IMR-90 (cell line): ENCODE measurements around the gene ERAS. TPM values are rescaled to one million over a fixed set of nuclear protein-coding genes. Genes with fewer than 3 reads are reported as not detected.

ENCODE experiments used
- ATAC-seq: fragments of 200-7000 bp; cut with Tn5 transposase; 2 replicates; pipeline ENCODE4 v1.9.1; 2020; ENCODE audit warnings: low read depth, mild to moderate bottlenecking, moderate library complexity
- BruUV-seq: library from RNA; stranded (reverse); fragments of 400-500 nt; replicated peaks from 2 replicates; lab custom pipeline; 2021; lab: Mats Ljungman, UMichigan
- CTCF ChIA-PET: fragments of 300-600 bp; formaldehyde crosslinking; extraction: SDS; loops from one replicate; lab custom pipeline; 2021; ENCODE audit warnings: antibody characterized with exemption; lab: Yijun Ruan, JAX
- POLR2A ChIA-PET: fragments of 300-600 bp; sonication (Branson Sonifier 250); formaldehyde crosslinking; loops from one replicate; lab custom pipeline; 2022; ENCODE audit warnings: antibody characterized with exemption; ENCODE audit not compliant: unreplicated experiment; lab: Charles Lee
- DNase-seq: peaks from one replicate; pipeline ENCODE4 v3.0.0; 2013
- H2AFZ ChIP-seq: replicated peaks from 2 replicates; pipeline ENCODE3; 2013; ENCODE audit warnings: low read length, mild to moderate bottlenecking; ENCODE audit not compliant: poor library complexity
- H2AK5ac ChIP-seq: 2 replicates; pipeline ENCODE4 v1.6.1; 2013; ENCODE audit warnings: low read depth, low read length, inconsistent platforms
- H2AK9ac ChIP-seq: replicated peaks from 2 replicates; pipeline ENCODE3; 2013; ENCODE audit warnings: mild to moderate bottlenecking, low read depth, low read length, moderate library complexity; ENCODE audit not compliant: poor library complexity
- H2BK120ac ChIP-seq: 2 replicates; pipeline ENCODE4 v1.6.1; 2013; ENCODE audit warnings: low read depth, low read length, inconsistent platforms
- H2BK15ac ChIP-seq: 3 replicates; pipeline ENCODE4 v1.6.1; 2013; ENCODE audit warnings: low read depth, low read length, inconsistent platforms
- H2BK20ac ChIP-seq: 2 replicates; pipeline ENCODE4 v1.6.1; 2013; ENCODE audit warnings: low read depth, mild to moderate bottlenecking, inconsistent platforms, low read length, moderate library complexity
- H2BK5ac ChIP-seq: 2 replicates; pipeline ENCODE4 v1.6.1; 2013; ENCODE audit warnings: mild to moderate bottlenecking, low read depth, low read length, inconsistent platforms; ENCODE audit not compliant: poor library complexity, severe bottlenecking
- H3K14ac ChIP-seq: replicated peaks from 2 replicates; pipeline ENCODE4 v1.6.1; 2013; ENCODE audit warnings: low read depth, low read length, inconsistent platforms
- H3K18ac ChIP-seq: 2 replicates; pipeline ENCODE4 v1.6.1; 2013; ENCODE audit warnings: low read depth, low read length, control low read depth
- H3K23ac ChIP-seq: 2 replicates; pipeline ENCODE4 v1.6.1; 2013; ENCODE audit warnings: low read depth, low read length, inconsistent platforms
- H3K27ac ChIP-seq: 2 replicates; pipeline ENCODE4 v1.5.1; 2013; ENCODE audit warnings: mild to moderate bottlenecking, control low read depth, low read length; ENCODE audit not compliant: insufficient read depth
- H3K27me3 ChIP-seq: 2 replicates; pipeline ENCODE4 v1.6.1; 2013; ENCODE audit warnings: low read length; ENCODE audit not compliant: control insufficient read depth, insufficient read depth
- H3K36me3 ChIP-seq: 2 replicates; pipeline ENCODE4 v1.6.1; 2013; ENCODE audit warnings: low read length, mixed read lengths; ENCODE audit not compliant: control insufficient read depth, insufficient read depth
- H3K4ac ChIP-seq: 2 replicates; pipeline ENCODE4 v1.6.1; 2013; ENCODE audit warnings: low read depth, low read length, inconsistent platforms
- H3K4me1 ChIP-seq: 2 replicates; pipeline ENCODE4 v1.6.1; 2013; ENCODE audit warnings: low read length, mixed read lengths; ENCODE audit not compliant: control insufficient read depth, insufficient read depth
- H3K4me2 ChIP-seq: 2 replicates; pipeline ENCODE4 v1.6.1; 2013; ENCODE audit warnings: low read depth, mild to moderate bottlenecking, control low read depth, low read length, moderate library complexity
- H3K4me3 ChIP-seq: 2 replicates; pipeline ENCODE4 v1.5.1; 2013; ENCODE audit warnings: low read depth, mild to moderate bottlenecking, control low read depth, low read length, moderate library complexity; ENCODE audit not compliant: insufficient read depth
- H3K56ac ChIP-seq: 2 replicates; pipeline ENCODE4 v1.6.1; 2013; ENCODE audit warnings: low read length, inconsistent platforms; ENCODE audit not compliant: insufficient read depth; ENCODE audit errors: extremely low read depth
- H3K79me1 ChIP-seq, 2 experiments: 2 replicates each; pipeline ENCODE4 v1.6.1; 2013; ENCODE audit warnings: low read length in 2 of 2, inconsistent platforms in 1 of 2, low read depth in 1 of 2
- H3K9ac ChIP-seq: 2 replicates; pipeline ENCODE4 v1.6.1; 2013; ENCODE audit warnings: low read depth, low read length, control low read depth
- H3K9me1 ChIP-seq: 2 replicates; pipeline ENCODE4 v1.6.1; 2013; ENCODE audit warnings: low read length, inconsistent platforms; ENCODE audit not compliant: insufficient read depth
- H3K9me3 ChIP-seq: 2 replicates; pipeline ENCODE4 v1.6.1; 2013; ENCODE audit warnings: low read length; ENCODE audit not compliant: control insufficient read depth, insufficient read depth
- H4K20me1 ChIP-seq: 2 replicates; pipeline ENCODE4 v1.6.1; 2013; ENCODE audit warnings: low read length, inconsistent platforms; ENCODE audit not compliant: insufficient read depth
- H4K5ac ChIP-seq: 2 replicates; pipeline ENCODE4 v1.6.1; 2013; ENCODE audit warnings: mild to moderate bottlenecking, low read depth, low read length, control low read depth
- H4K8ac ChIP-seq, 2 experiments: 2 replicates each; pipeline ENCODE4 v1.6.1; 2013; ENCODE audit warnings: low read depth in 2 of 2, low read length in 2 of 2, control low read depth in 1 of 2, inconsistent platforms in 1 of 2
- H4K91ac ChIP-seq: 2 replicates; pipeline ENCODE4 v1.6.1; 2013; ENCODE audit warnings: low read depth, low read length, inconsistent platforms; ENCODE audit not compliant: insufficient read depth
- BHLHE40 ChIP-seq: fragments of 150-350 bp; IDR thresholded peaks from 2 replicates; pipeline ENCODE4 v1.6.1; 2016; ENCODE audit warnings: mild to moderate bottlenecking, low read depth, low read length
- CEBPB ChIP-seq: IDR thresholded peaks from 2 replicates; pipeline ENCODE4 v1.6.1; 2012; ENCODE audit warnings: low read depth, low read length, improper control_type of control experiment
- CHD1 ChIP-seq: IDR thresholded peaks from 2 replicates; pipeline ENCODE4 v1.6.1; 2012; ENCODE audit warnings: low read depth, low read length, improper control_type of control experiment
- ELK1 ChIP-seq: fragments of 150-350 bp; IDR thresholded peaks from 2 replicates; pipeline ENCODE4 v1.6.1; 2016; ENCODE audit warnings: low read depth, mild to moderate bottlenecking, low read length, moderate library complexity, borderline replicate concordance
- FOS ChIP-seq: fragments of 150-350 bp; IDR thresholded peaks from 2 replicates; pipeline ENCODE4 v1.6.1; 2016; ENCODE audit warnings: low read depth, low read length
- MAFK ChIP-seq: IDR thresholded peaks from 2 replicates; pipeline ENCODE4 v1.6.1; 2012; ENCODE audit warnings: low read depth, low read length, improper control_type of control experiment
- MAZ ChIP-seq: IDR thresholded peaks from 2 replicates; pipeline ENCODE4 v1.6.1; 2012; ENCODE audit warnings: low read depth, mild to moderate bottlenecking, low read length, improper control_type of control experiment, moderate library complexity, borderline replicate concordance
- NFE2L2 ChIP-seq: fragments of 150-350 bp; IDR thresholded peaks from 2 replicates; pipeline ENCODE4 v1.6.1; 2016; ENCODE audit warnings: low read depth, mild to moderate bottlenecking, low read length
- POLR2A ChIP-seq: IDR thresholded peaks from 2 replicates; pipeline ENCODE4 v1.6.1; 2012; ENCODE audit warnings: mild to moderate bottlenecking, low read depth, low read length
- RAD21 ChIP-seq: IDR thresholded peaks from 2 replicates; pipeline ENCODE4 v1.6.1; 2012; ENCODE audit warnings: low read length, improper control_type of control experiment
- RCOR1 ChIP-seq: IDR thresholded peaks from 2 replicates; pipeline ENCODE4 v1.6.1; 2012; ENCODE audit warnings: mild to moderate bottlenecking, low read length, improper control_type of control experiment; ENCODE audit not compliant: insufficient replicate concordance
- RFX5 ChIP-seq: IDR thresholded peaks from 2 replicates; pipeline ENCODE4 v1.8.0; 2012; ENCODE audit warnings: low read depth, mild to moderate bottlenecking, low read length, moderate library complexity
- SMC3 ChIP-seq: fragments of 150-350 bp; IDR thresholded peaks from 2 replicates; pipeline ENCODE4 v1.6.1; 2016; ENCODE audit warnings: low read depth, mild to moderate bottlenecking, antibody characterized with exemption, low read length, moderate library complexity
- USF2 ChIP-seq: fragments of 150-350 bp; IDR thresholded peaks from 2 replicates; pipeline ENCODE4 v1.6.1; 2017; ENCODE audit warnings: mild to moderate bottlenecking, antibody characterized with exemption, low read length, low read depth
- WGBS, 2 experiments: methylation state at CpG; one replicate each; pipeline versions ENCODE4 v1.1.5 to v1.1.7; 2013; ENCODE audit warnings: missing lambda C conversion rate in 2 of 2; ENCODE audit not compliant: insufficient read length in 1 of 2; ENCODE audit errors: extremely low coverage in 2 of 2; 5-methylcytosine and 5-hydroxymethylcytosine counted together
- dilution Hi-C: fragments of 300-500 bp; cut with HindIII; formaldehyde crosslinking; loops from one replicate; pipeline ENCODE4 v1.14.3; 2018; ENCODE audit warnings: low sequenced_read_pairs; ENCODE audit not compliant: unreplicated experiment
- in situ Hi-C: fragments of 300-500 bp; cut with MboI; formaldehyde crosslinking; loops from 3 replicates; pipeline ENCODE4 v1.14.3; 2019; ENCODE audit warnings: low sequenced_read_pairs, inconsistent platforms, mixed read lengths
- intact Hi-C: fragments of 100-400 bp; cut with micrococcal nuclease; formaldehyde crosslinking; loops from 2 replicates; pipeline ENCODE4 v1.10.0; 2022
- polyA plus RNA-seq, 3 experiments: library from polyadenylated mRNA; depleted of rRNA; stranded (reverse); fragments of >200 nt; gene quantifications; 2 replicates each; pipeline ENCODE4 v1.2.3, GENCODE V29; 2012; ENCODE audit warnings: low replicate concordance in 1 of 3
- total RNA-seq: library from RNA; depleted of rRNA; stranded (reverse); fragments of >200 nt; gene quantifications from 2 replicates; pipeline ENCODE4 v1.2.3, GENCODE V29; 2012

The ERAS gene
- total and polyA plus RNA-seq, 2 of the 4 experiments (the other 2 are of a cell fraction): not detected

- no peak overlapping the region for H4K5ac ChIP-seq
- H3K79me1 ChIP-seq: peaks cover 0 to 13% of the 10 kb centered on the region in 2 experiments; a peak in 1 of 4 replicates
- no peak overlapping the region for H3K9ac ChIP-seq
- peaks cover 3% of the 10 kb centered on the region for H3K4me1 ChIP-seq
- intact Hi-C loops (no loop called here), in situ Hi-C loops (no loop called here), dilution Hi-C loops (no loop called here)
- H2AK9ac ChIP-seq: no peak overlapping the region
- no peak overlapping the region for H2BK20ac ChIP-seq
- H3K9me1 ChIP-seq: peaks cover 16% of the 10 kb centered on the region; the same call in 1 of the 2 replicates
- DNase-seq (no peak), ATAC-seq (no peak)
- ChIA-PET CTCF (interaction anchor here (0.6 kb wide), 1 partner anchor 9 kb away, joined by 4 read pairs; no protein-coding TSS in a partner anchor), POLR2A (no interaction called here)
- H3K23ac ChIP-seq: no peak overlapping the region
- H3K27ac ChIP-seq: no peak overlapping the region
- peaks cover 3% of the 10 kb centered on the region; the same call in 1 of the 2 replicates for H3K27me3 ChIP-seq
- H3K56ac ChIP-seq: no peak overlapping the region
- no CpG with 5 or more reads among the region's 2 CpGs for WGBS, 2 experiments
- H2BK15ac ChIP-seq: no peak overlapping the region
- H4K20me1 ChIP-seq: no peaks in the 10 kb centered on the region
- H2AK5ac ChIP-seq: no peak overlapping the region
- H3K4me2 ChIP-seq: no peak overlapping the region
- H3K14ac ChIP-seq: no peak overlapping the region
- no peak overlapping the region for H4K8ac ChIP-seq
- H4K91ac ChIP-seq: no peak overlapping the region
- H2BK120ac ChIP-seq: no peak overlapping the region
- H3K9me3 ChIP-seq: no peaks in the 10 kb centered on the region
- H2BK5ac ChIP-seq: no peak overlapping the region
- H3K4ac ChIP-seq: no peak overlapping the region
- H2AFZ ChIP-seq: no peak overlapping the region
- H3K4me3 ChIP-seq: no peak overlapping the region
- no TSS peak for BruUV-seq
- no peaks in the 10 kb centered on the region for H3K36me3 ChIP-seq
- no peak overlapping the region for H3K18ac ChIP-seq
- no peak for TF ChIP-seq CEBPB
- no peak for TF ChIP-seq SMC3
- TF ChIP-seq USF2: no peak
- no peak for TF ChIP-seq ELK1
- TF ChIP-seq FOS: no peak
- TF ChIP-seq RCOR1: no peak
- no peak for TF ChIP-seq RFX5
- TF ChIP-seq MAZ: no peak
- no peak for TF ChIP-seq BHLHE40
- TF ChIP-seq NFE2L2: no peak
- TF ChIP-seq RAD21: no peak
- no peak for TF ChIP-seq POLR2A
- no peak for TF ChIP-seq MAFK
- no peak for TF ChIP-seq CHD1
Measured at GRCh38 chrX:48798318-48798717, 28.0 kb upstream of the ERAS start.
